Measurements from ENCODE around the gene CARMIL1. TPM values are rescaled to one million over a fixed set of nuclear protein-coding genes. Genes with fewer than 3 reads are reported as not detected.
A peak's percentile ranks its signal among the peaks of the same experiment; 100 is the strongest.

The CARMIL1 gene
- total RNA-seq, 1 donor from 2014 or later: 8.4 TPM

- TF ChIP-seq CTCF (IDR thresholded peaks at IDR 0.05; ENCODE audit: borderline replicate concordance): no peak
- no peak for DNase-seq
- Histone ChIP-seq H3K4me1 (peaks cover 48% of the 10 kb centered on the region), H3K27ac (replicated peaks) (peak overlapping the region; percentile 17), H3K4me3 (no peak overlapping the region), H3K27me3 (ENCODE audit: low read depth) (no peaks in the 10 kb centered on the region), H3K9me3 (replicated peaks) (no peaks in the 10 kb centered on the region), H3K36me3 (no peaks in the 10 kb centered on the region)
- intact Hi-C loops (cut with micrococcal nuclease): no loop called here
Measured at GRCh38 chr6:25307805-25308494, 28.8 kb downstream of the CARMIL1 start.

GRCh38 chr6:25309886-25310285 lies 30.7 kb downstream of the CARMIL1 start:
- no peak overlapping the region for H3K27ac ChIP-seq (replicated peaks)
- H3K9me3 ChIP-seq (replicated peaks): no peaks in the 10 kb centered on the region
- H3K36me3 ChIP-seq: no peaks in the 10 kb centered on the region
- no peak overlapping the region for H3K4me3 ChIP-seq
- H3K4me1 ChIP-seq: peaks cover 50% of the 10 kb centered on the region
- TF ChIP-seq CTCF (IDR thresholded peaks at IDR 0.05; ENCODE audit: borderline replicate concordance): no peak
- no peaks in the 10 kb centered on the region for H3K27me3 ChIP-seq (ENCODE audit: low read depth)
- intact Hi-C loops (cut with micrococcal nuclease): no loop called here
- no peak for DNase-seq

- H3K36me3 ChIP-seq: no peaks in the 10 kb centered on the region
- no peak for DNase-seq
- H3K9me3 ChIP-seq (replicated peaks): no peaks in the 10 kb centered on the region
- intact Hi-C loops (cut with micrococcal nuclease): no loop called here
- H3K27me3 ChIP-seq (ENCODE audit: low read depth): no peaks in the 10 kb centered on the region
- no peak overlapping the region for H3K4me3 ChIP-seq
- peaks cover 54% of the 10 kb centered on the region for H3K4me1 ChIP-seq
- TF ChIP-seq CTCF (IDR thresholded peaks at IDR 0.05; ENCODE audit: borderline replicate concordance): no peak
- peak overlapping the region; percentile 69 for H3K27ac ChIP-seq (replicated peaks)
Measured at GRCh38 chr6:25311331-25311840, 32.2 kb downstream of the CARMIL1 start.

- DNase-seq: no peak
- intact Hi-C loops (cut with micrococcal nuclease): no loop called here
- Histone ChIP-seq H3K27ac (replicated peaks) (peak overlapping the region; percentile 69), H3K4me3 (no peak overlapping the region), H3K27me3 (ENCODE audit: low read depth) (no peaks in the 10 kb centered on the region), H3K36me3 (no peaks in the 10 kb centered on the region), H3K4me1 (peaks cover 54% of the 10 kb centered on the region), H3K9me3 (replicated peaks) (no peaks in the 10 kb centered on the region)
- TF ChIP-seq CTCF (IDR thresholded peaks at IDR 0.05; ENCODE audit: borderline replicate concordance): no peak
Measured at GRCh38 chr6:25312034-25312620, 33.0 kb downstream of the CARMIL1 start.

- Histone ChIP-seq H3K4me3 (no peak overlapping the region), H3K4me1 (peaks cover 51% of the 10 kb centered on the region), H3K36me3 (no peaks in the 10 kb centered on the region), H3K9me3 (replicated peaks) (no peaks in the 10 kb centered on the region), H3K27ac (replicated peaks) (peak overlapping the region; percentile 69), H3K27me3 (ENCODE audit: low read depth) (no peaks in the 10 kb centered on the region)
- intact Hi-C loops (cut with micrococcal nuclease): no loop called here
- peak; percentile 9 for TF ChIP-seq CTCF (IDR thresholded peaks at IDR 0.05; ENCODE audit: borderline replicate concordance)
- no peak for DNase-seq
Measured at GRCh38 chr6:25312703-25313102, 33.5 kb downstream of the CARMIL1 start.

Data from left ventricle myocardium inferior (tissue), 1 donor.